HepG2 (cell line): ENCODE measurements around the gene KMT2A. TPM values are rescaled to one million over a fixed set of nuclear protein-coding genes. Genes with fewer than 3 reads are reported as not detected.

Source experiments
- ARID3A ChIP-seq: IDR thresholded peaks from 2 replicates; pipeline ENCODE4 v1.6.1; 2012; ENCODE audit warnings: low read depth, low read length, improper control_type of control experiment
- FOXJ3 ChIP-seq: sonication (generic); formaldehyde crosslinking; IDR thresholded peaks from 2 replicates; pipeline ENCODE4 v1.4.0; 2020; ENCODE audit warnings: missing genetic modification reagents, mild to moderate bottlenecking, borderline replicate concordance
- HNRNPUL1 ChIP-seq: fragments of 200-400 bp; formaldehyde crosslinking; IDR thresholded peaks from 2 replicates; pipeline ENCODE4 v1.6.1; 2017; ENCODE audit warnings: low read depth, mild to moderate bottlenecking, low read length, moderate library complexity
- MED8 ChIP-seq: sonication (generic); formaldehyde crosslinking; IDR thresholded peaks from 2 replicates; pipeline ENCODE4 v1.8.1; 2023; ENCODE audit warnings: mild to moderate bottlenecking, missing genetic modification reagents; ENCODE audit not compliant: insufficient replicate concordance
- NBN ChIP-seq: fragments of 450-650 bp; conservative IDR thresholded peaks from 2 replicates; pipeline ENCODE4 v1.6.1; 2017
- NRL ChIP-seq: sonication (generic); formaldehyde crosslinking; IDR thresholded peaks from 2 replicates; pipeline ENCODE4 v1.5.0; 2020; ENCODE audit warnings: missing genetic modification reagents, mild to moderate bottlenecking, moderate library complexity, borderline replicate concordance
- PHF21A ChIP-seq: sonication (generic); formaldehyde crosslinking; IDR thresholded peaks from 2 replicates; pipeline ENCODE4 v1.5.0; 2020; ENCODE audit warnings: mild to moderate bottlenecking, missing genetic modification reagents
- TARDBP ChIP-seq: sonication (generic); formaldehyde crosslinking; IDR thresholded peaks from 2 replicates; pipeline ENCODE4 v1.8.0; 2022; ENCODE audit warnings: mild to moderate bottlenecking, missing genetic modification reagents
- ZFY ChIP-seq: sonication (generic); formaldehyde crosslinking; IDR thresholded peaks from 2 replicates; pipeline ENCODE4 v1.4.0; 2020; ENCODE audit warnings: missing genetic modification reagents
- ZNF235 ChIP-seq: sonication (generic); formaldehyde crosslinking; IDR thresholded peaks from 2 replicates; pipeline ENCODE4 v1.8.1; 2023; ENCODE audit warnings: mild to moderate bottlenecking, missing genetic modification reagents, borderline replicate concordance
- ZNF512B ChIP-seq: sonication (generic); formaldehyde crosslinking; IDR thresholded peaks from 2 replicates; pipeline ENCODE4 v1.5.1; 2020; ENCODE audit warnings: missing genetic modification reagents, mild to moderate bottlenecking, borderline replicate concordance
- ZNF562 ChIP-seq: sonication (generic); formaldehyde crosslinking; IDR thresholded peaks from 2 replicates; pipeline ENCODE4 v1.8.0; 2022; ENCODE audit warnings: missing genetic modification reagents, borderline replicate concordance
- ZNF724P ChIP-seq: sonication (generic); formaldehyde crosslinking; IDR thresholded peaks from 2 replicates; pipeline ENCODE4 v1.8.0; 2022; ENCODE audit warnings: missing genetic modification reagents, borderline replicate concordance
- polyA plus RNA-seq, 8 experiments: library from polyadenylated mRNA; depleted of rRNA in 3 of 8; stranded (reverse) in 7 of 8; unstranded in 1 of 8; fragments of >200 nt; fragmentation: Illumina TruSeq in 4 of 8; extraction: Trizol in 4 of 8; gene quantifications; 2 replicates each; pipeline versions ENCODE4 v1.2.1 to v1.2.3, GENCODE V29; 2011 to 2016; ENCODE audit warnings: low read depth in 4 of 8, missing spikeins in 1 of 8, mixed read lengths in 1 of 8; ENCODE audit not compliant: insufficient read depth in 1 of 8
- total RNA-seq, 5 experiments: library from RNA; depleted of rRNA; stranded (reverse); fragments of >200 nt; fragmentation: Illumina TruSeq; extraction: Trizol; gene quantifications; 2 replicates each; pipeline ENCODE4 v1.2.3, GENCODE V29; 2016; ENCODE audit warnings: low read depth in 1 of 5
- TF ChIP-seq, protein P1 (sequence below): sonication (generic); formaldehyde crosslinking; IDR thresholded peaks from 2 replicates; pipeline ENCODE4 v1.5.0; 2020; ENCODE audit warnings: mild to moderate bottlenecking, missing genetic modification reagents
- TF ChIP-seq, protein P2 (sequence below): sonication (generic); formaldehyde crosslinking; IDR thresholded peaks from 2 replicates; pipeline ENCODE4 v1.5.1; 2020; ENCODE audit warnings: mild to moderate bottlenecking, missing genetic modification reagents, moderate library complexity

The KMT2A gene
- total and polyA plus RNA-seq, 2 of the 13 experiments (the other 11 are each of a cell fraction or from before 2014, with no cell fraction given): 12.4 to 20.0 TPM

DNA sequence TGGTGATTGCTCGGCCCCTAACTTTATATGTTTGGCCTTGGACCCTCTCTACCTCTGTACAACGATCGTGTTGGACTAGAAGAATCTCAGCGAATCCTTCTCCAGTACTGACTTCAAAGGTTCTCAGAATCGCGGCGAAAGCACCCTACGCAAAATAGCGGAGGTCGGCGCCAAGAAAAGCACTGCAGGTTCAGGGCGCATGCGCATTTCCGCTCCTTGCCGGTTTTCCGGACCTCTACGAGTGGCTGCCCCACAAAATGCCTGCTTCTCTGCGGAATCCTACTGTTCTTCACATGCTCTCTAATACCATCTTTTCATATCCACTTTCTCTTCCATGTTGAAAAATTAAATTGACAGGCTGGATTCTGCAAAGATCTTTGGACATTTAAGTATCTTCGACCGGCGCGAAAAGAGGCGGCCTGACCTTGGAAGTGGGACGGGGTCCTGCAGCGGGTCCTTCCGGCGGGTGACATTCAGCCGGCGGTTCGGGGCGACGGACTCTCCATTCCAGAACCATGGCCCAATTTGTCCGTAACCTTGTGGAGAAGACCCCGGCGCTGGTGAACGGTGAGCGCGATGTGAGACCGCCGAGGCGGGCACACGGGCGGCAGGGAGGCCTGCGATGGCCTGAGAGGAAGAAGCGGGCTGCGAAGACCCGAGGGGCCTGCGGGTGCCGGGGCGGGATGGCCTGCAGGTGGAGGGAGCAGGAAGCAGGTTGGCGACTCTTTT is 35.0 kb upstream of the KMT2A start, which contains the start of gene ATP5MG (continued):
- TF ChIP-seq, protein P1, sequence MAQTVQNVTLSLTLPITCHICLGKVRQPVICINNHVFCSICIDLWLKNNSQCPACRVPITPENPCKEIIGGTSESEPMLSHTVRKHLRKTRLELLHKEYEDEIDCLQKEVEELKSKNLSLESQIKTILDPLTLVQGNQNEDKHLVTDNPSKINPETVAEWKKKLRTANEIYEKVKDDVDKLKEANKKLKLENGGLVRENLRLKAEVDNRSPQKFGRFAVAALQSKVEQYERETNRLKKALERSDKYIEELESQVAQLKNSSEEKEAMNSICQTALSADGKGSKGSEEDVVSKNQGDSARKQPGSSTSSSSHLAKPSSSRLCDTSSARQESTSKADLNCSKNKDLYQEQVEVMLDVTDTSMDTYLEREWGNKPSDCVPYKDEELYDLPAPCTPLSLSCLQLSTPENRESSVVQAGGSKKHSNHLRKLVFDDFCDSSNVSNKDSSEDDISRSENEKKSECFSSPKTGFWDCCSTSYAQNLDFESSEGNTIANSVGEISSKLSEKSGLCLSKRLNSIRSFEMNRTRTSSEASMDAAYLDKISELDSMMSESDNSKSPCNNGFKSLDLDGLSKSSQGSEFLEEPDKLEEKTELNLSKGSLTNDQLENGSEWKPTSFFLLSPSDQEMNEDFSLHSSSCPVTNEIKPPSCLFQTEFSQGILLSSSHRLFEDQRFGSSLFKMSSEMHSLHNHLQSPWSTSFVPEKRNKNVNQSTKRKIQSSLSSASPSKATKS (CRISPR knock-in tag): no peak
- no peak for TF ChIP-seq HNRNPUL1
- TF ChIP-seq NRL (CRISPR knock-in tag): 0 out of 2 replicates have a peak, but pooled peaks have one; percentile 18
- TF ChIP-seq PHF21A: peak; percentile 42; the same call in 1 of the 2 replicates
- TF ChIP-seq ARID3A: no peak
- no peak for TF ChIP-seq NBN
- TF ChIP-seq ZFY (CRISPR knock-in tag): peak; percentile 92
- TF ChIP-seq ZNF724P: no peak; the same call in 1 of the 2 replicates
- TF ChIP-seq MED8 (CRISPR knock-in tag): no peak
- no peak for TF ChIP-seq ZNF512B
- no peak for TF ChIP-seq ZNF562 (CRISPR knock-in tag)
- 0 out of 2 replicates have a peak, but pooled peaks have one; percentile 15 for TF ChIP-seq FOXJ3 (CRISPR knock-in tag)
- TF ChIP-seq ZNF235 (CRISPR knock-in tag): peak; percentile 19; the same call in 1 of the 2 replicates
- peak; percentile 16; the same call in 1 of the 2 replicates for TF ChIP-seq TARDBP
- TF ChIP-seq, protein P2, sequence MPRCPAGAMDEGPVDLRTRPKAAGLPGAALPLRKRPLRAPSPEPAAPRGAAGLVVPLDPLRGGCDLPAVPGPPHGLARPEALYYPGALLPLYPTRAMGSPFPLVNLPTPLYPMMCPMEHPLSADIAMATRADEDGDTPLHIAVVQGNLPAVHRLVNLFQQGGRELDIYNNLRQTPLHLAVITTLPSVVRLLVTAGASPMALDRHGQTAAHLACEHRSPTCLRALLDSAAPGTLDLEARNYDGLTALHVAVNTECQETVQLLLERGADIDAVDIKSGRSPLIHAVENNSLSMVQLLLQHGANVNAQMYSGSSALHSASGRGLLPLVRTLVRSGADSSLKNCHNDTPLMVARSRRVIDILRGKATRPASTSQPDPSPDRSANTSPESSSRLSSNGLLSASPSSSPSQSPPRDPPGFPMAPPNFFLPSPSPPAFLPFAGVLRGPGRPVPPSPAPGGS (CRISPR knock-in tag): peak; percentile 62; the same call in 1 of the 2 replicates
